Measurements from ENCODE around the gene MYO1D.
"Not testable (repeated sequence)": the region's sequence is repeated elsewhere in the genome, so short reads cannot be mapped to it uniquely, and the experiment has no call there.

MYO1D gene

DNA sequence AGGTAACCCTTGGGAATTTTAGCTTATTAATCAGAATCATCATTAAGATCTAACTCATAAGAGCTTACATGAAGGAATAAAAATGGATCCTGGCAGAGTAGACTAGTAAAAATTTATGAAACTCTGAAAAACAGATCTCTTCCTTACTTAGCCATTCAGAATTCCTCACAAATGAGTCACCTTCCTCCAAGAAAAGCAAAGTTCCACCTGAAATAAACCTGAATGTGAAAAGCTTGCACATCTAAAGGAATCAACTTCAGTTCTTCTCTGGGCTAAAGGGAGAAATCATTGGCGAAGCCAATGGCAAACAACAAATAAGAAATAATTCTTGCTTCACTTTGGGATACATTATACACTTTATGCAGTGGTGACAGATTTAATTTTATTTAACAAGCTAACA, 22.7 kb downstream of the MYO1D start:
- no peak for DNase-seq

DNA sequence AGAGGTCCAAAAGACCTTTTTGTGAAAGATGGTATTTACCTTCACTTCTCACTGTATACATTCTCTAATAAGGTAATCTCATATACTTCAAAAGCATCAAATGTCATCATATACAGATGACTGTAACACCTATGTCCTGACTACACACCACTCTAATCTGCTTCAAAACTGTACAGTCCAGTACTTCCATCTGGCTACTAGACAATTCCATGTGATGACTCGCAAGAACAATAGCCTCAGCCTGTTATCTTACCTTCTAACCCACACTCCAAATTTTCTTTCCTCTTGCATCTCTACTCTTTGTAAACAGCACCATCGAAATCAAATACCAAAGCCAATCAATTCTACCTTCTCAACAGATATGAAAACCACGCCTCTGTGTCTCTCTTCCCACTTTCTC, 24.1 kb downstream of the MYO1D start:
- DNase-seq: no peak

DNA sequence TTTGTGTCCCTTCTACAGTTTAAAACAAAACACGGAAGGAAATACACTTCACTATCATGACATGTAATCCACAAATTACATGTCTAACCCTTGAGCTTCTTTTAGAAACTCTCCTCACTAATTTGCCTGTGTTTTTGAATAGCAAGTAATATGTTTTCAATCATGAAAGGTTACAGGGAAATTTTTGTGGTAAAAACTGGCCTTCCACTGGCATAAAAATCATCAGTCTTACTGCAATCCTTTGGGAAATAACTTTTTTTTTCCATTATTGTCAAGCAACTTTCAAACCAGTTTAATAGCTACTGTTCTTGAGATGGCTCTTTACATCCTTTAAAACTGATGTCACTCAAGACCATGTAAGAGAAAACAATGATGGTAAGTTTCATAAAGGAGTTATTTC, 27.0 kb downstream of the MYO1D start:
- DNase-seq: no peak

DNA sequence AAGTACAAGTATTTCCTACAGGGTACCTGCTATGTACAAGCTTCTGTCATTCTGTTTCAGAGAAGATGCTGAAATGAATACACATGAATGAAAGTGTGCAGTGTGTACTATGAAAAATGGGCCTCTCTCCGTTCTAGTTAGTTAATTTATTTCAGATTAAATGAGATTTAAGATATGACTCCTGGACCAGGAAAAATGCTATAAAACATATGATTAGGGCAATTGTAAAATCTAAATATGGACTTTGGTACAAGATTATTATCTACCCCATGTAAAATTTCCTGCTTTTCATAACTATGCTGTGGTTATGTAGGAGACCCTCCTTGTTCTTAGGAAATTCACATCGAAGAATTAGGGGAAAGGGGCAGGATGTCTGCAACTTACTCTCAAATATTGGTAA, 28.9 kb downstream of the MYO1D start:
- DNase-seq: no peak

DNA sequence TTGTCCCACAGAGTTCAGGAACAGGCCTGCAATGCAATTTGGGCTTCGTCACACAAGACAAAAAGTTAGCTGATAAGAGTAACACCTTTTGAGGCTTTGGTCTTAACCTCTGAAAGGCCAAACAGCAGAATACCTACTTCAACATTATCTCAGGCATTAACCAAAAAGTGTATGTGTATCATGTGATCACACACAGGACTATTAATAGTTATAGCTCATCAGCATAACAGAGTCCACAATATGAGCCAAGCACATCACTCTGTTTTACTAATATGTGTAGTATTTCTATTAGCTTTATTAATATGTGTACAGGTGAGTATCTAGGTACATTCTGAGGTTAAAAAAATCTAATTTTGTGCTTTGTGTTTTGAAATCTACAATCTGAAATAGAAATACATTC, 30.8 kb downstream of the MYO1D start:
- no peak for DNase-seq

DNA sequence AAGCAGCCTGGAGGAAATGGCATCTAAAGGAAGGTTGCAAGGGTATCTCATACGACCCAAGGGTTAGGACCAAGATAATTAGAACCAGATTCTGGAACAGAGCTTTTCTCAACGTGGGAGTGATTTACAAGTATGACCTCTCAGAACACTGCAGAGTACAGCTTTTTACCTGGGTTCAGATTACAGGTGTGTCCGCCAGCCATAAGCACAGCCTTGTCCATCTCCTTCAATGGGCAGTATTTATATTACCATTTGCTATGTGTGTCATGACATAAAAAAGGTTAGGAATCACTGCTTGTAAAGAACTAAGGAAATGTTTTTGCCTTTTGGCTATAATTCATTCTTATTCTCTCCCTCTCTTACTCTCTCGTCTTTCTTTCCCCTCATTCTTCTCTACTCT, 36.7 kb downstream of the MYO1D start:
- no peak for DNase-seq

DNA sequence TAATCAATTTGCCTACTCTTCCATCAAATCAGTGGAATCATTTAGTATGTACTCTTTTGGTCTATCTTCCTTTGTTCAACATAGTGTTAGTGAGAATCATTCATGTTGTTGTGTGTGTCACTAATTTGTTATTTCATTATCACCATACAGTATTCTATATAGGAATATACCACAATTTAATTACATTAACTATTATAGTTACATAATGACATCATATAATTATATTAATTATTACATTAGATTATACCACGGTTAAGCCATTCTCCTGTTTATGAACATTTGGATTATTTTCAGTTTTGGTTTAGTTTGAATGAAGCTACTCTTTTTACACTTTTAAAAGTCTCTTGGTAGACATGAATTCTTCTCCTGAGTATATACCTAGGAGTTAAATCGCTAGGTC, 40.4 kb downstream of the MYO1D start:
- DNase-seq: no peak

DNA sequence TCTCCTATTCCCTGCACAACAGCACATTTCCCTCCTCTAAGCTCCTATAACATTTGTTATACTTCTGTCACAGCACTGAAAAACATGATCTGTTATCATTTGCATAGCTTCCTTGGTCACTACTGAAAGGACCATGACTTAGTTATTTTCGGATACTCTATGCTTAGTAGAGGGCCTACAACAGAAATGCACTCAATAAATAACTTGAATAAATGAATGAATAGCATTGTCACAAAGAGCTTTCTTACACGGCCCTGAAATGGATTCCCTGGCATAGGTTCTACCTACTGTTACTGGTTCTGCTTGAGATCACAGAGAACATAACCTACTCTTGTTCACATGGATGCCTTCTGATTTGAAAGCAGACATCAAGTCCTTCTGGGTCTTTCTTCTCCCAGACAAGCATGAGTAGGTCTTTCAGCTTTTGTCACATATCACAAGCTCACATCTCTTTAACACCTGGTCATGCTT, 41.6 kb downstream of the MYO1D start:
- DNase-seq: no peak

DNA sequence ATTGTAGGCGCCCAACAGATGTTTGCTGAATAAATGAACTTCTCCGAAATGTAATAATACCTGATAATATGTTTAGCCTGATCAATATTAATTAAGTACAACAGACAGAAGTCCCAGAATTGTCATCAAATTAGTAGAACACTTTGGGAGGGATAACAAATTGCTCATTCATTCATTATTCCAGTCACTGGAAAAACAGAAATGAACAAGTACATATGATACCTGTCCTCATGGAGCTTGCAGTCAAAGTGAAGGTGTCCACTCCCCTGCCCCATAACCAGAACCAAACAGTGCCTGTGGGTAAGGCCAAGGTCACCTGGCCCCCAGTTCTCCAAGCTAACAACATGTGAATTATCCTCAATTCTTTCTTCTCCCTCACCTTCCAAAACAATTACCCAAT, 42.8 kb downstream of the MYO1D start:
- DNase-seq: no peak

DNA sequence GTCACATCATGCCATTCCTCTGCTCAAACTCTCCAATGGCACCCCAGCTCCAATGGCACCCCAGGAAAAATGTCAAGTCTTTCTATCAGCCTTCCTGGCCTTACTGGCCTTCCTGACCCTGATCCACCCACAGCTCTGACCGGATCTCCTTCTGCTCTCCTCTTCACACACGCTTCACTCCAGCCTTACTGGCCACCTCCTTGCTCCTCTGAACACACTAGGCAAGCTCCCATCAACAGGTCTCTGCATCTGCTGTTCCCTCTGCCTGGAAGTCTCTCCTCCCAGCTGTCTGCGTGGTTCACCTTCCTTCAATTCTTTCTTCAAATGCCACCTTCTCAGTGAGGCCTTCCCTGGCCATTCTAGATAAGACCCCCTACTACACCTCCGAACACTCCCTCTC, 43.4 kb downstream of the MYO1D start:
- no peak for DNase-seq

DNA sequence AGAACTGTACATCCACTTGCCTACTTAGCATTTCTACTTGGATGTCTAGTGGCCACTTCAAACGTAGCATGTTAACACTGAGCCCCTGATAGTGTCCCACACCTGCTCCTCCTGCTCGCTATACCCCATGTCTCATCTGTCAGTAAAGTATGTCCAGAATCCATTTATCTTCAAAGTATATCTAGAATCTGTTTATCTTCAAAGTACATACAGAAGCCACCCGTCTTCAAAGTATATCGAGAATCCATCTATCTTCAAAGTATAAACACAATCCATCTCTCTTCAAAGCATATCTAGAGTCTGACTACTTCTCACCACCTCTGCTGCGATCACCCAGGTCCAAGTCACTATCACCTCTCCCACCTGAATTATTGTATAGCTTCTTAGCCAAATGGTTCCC, 43.8 kb downstream of the MYO1D start:
- no peak for DNase-seq

DNA sequence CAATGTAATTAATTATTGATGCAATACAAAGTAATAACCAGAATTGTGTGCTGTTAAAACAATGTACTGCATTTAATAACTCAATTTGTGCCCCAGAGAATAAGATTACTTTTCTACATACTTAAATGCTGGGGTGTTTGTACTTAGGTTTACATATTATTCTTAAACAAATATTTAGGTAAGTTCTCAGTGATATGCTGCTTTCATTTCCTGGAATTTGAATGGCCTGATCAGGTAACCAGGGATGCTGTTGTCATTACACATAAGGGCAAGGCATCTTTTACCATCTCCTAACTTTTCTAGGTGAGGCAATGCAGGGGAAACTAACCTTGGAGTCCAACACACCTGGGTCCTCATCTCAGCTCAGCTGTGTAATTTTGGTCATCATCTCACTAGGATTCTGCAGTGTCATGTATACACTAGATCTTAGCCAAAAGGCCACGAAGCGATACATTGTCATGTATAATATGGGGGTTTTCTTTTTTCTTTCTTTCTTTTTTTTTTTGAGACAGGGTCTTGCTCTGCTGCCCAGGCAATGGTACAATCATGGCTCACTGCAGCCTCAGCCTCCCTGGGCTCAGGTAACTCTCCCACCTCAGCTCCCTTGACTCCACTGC, 45.2 kb downstream of the MYO1D start:
- DNase-seq: no peak

DNA sequence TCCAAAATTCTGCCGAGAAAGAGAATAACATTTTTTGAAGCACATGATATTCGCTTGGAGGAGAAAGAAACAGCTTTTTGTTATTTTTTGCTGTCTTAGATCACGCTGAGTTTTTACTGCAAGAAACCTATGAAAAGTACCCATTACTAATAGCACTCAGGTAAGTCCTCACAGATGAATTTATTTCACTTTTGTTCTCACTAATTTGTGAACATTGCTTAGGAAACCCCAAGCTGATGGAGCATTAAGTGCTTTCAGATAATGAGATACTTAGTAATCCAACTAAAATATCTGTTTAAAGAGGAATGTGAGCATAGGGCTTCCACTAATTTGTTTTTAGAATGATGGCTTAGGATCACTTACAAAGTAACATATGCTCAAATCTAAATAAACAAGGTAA, 45.7 kb downstream of the MYO1D start:
- DNase-seq: no peak

DNA sequence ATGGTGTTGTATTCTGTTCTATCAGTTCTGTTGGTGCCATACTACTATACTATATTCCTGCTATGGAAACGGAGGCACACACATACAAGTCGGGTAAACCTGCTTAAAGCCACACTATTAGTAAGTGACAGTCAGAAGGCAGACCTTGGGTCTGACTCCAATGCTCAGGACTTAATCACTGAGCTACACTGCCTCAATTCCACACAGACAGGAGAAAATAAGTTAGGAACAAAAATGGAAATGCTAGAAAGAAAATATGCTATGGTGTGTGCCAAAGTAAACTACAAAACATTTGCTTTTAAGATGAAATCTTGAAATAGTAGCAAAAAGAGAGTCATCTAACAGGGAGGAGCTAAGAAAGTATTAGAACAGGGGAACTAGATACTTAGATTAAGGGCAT, 48.1 kb downstream of the MYO1D start:
- no peak for DNase-seq

DNA sequence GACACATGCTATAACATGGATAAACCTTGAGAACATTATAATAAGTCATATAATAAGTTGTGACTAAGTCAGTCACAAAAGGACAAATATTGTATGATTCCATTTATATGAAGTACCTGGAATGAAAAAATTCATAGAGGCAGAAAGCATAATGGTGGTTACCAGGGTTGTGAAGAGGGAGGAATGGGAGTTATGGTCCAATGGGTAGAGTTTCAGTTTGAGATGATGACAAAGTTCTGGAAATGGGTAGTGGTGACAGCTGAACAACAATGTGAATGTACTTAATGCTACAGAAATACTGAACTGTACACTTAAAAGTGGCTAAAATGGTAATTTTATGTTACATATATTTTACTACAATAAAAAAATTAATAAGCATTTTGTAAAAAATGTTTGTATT, 49.7 kb downstream of the MYO1D start:
- no peak for DNase-seq

DNA sequence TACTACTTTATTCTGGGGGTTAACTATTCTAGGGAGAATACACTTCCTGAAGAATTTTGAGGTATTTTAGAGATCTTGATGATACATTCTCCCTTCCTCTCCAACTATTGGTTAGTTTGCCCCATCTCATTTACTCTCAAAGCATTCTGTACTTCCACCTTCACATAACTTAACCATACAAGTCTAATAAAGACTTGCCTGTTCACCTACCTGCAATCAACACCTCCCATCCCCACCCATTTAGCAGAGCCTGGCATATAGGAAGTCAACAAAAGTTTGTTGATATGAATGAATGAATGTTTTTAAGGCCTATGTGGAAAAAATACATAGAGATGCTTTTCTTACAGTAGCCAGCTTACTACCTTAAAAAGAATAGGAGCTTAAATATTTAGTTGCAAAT, 50.8 kb downstream of the MYO1D start:
- no peak for DNase-seq

DNA sequence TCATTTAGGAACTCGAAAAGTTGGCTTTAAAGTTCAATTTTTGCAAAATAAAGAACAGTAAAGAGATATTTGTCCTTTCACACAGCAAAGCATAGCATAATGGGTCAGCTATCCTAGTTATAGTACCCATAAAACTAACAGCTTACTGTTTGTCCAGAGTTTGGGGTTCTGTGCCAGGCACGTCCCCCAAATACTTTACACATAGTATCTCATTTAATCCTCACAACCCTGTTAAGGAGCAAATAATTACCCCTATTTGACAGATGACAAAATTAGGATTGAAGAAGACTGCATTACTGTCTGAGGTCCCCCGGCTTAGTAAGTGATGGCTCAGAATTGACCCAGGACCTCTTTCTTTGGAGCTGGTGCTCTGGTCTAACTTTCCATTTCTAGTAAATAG, 52.6 kb downstream of the MYO1D start:
- no peak for DNase-seq

DNA sequence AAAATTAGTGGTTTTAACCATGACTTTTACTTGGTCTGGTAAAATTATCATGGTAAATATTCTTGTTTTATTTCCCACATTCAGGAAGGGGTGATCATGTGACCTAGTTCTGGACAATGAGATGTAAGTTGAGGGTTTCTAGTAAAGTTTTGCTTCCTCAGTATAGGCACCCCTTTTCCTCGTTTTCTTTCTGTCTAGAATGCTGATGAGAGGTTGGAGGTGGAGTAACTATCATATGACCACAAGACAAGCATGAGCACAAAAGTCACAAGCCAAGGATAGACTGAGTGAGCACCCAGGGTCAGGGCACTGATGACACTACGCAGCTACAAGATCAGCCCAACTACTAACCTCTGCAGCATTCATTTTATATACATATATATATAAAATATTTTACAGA, 53.9 kb downstream of the MYO1D start:
- DNase-seq: no peak

DNA sequence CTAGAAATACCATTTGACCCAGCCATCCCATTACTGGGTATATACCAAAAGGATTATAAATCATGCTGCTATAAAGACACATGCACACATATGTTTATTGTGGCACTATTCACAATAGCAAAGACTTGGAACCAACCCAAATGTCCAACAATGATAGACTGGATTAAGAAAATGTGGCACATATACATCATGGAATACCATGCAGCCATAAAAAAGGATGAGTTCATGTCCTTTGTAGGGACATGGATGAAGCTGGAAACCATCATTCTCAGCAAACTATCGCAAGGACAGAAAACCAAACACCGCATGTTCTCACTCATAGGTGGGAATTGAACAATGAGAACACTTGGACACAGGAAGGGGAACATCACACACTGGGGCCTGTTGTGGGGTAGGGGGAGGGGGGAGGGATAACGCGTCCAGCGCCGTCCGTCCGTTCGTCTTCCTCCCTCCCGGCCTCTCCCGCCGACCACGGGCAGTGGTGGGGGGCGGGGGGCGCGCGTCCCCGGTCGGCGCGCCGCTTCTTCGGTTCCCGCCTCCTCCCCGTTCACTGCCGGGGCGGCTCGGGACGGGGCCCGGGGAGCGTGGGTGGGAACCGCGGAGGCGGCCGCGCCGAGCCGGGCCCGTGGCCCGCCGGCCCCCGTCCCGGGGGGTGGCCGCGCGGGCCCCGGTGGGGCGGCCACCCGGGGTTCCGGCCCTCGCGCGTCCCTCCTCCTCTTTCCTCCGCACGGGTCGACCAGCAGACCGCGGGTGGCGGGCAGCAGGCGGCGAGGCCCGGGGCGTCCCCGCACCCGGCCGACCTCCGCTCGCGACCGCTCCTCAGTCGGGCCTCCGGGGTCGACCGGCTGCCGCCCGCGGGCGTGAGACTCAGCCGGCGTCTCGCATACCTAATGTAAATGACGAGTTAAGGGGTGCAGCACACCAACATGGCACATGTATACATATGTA, 54.7 kb downstream of the MYO1D start:
- DNase-seq: not testable (repeated sequence)

DNA sequence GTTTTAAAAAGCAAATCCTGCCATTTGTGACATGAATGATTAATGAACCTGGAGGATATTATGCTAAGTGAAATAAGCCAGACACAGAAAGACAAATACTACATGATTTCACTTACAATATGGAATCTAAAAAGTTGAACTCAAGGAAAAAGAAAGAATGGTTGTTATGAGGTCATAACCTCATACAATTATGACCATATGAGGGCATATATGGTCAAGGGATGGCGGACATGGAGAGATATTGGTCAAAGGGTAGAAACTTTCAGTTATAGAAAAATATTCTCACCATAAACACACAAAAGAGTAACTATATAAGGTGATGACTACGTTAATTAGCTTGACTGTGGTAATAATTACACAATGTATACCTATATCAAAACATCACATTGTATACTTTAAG, 56.5 kb downstream of the MYO1D start:
- DNase-seq: no peak

DNA sequence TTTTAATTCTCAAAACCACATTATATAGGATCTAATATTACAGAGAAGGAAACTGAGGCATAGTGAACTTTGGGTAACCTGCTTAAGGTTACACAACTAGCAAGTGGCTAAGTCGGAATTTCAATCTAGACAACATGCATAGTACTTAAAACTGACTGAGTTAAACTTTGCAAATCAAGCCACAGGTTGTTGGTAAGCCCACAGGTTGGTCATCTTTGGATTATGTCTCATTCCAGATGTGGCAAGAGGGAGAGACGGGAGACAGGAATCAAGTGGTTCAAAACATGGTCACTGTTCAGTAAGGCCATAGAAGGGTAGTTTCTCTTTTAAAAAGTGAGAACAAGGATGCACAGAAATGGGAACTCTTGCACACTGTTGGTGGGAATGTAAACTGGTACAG, 57.1 kb downstream of the MYO1D start:
- DNase-seq: no peak

DNA sequence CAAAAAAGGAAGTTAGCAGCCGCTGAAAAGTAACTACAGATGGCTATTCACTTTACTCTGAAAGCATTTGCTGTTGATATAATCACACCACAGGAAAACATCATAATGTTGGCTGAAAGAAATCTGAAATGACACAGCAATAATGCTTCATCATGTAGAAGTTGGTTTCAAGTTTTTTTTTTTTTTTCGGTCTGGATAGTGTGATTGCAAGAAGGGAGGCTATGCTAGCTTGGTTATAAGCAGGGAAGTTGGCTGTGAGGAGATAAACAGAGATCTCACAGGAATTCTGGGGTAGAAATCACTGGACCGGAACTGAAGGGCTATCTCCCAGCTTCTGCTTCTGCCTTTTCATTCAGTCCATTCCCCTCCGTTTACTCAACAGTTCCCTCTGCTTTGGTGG, 57.9 kb downstream of the MYO1D start:
- no peak for DNase-seq

DNA sequence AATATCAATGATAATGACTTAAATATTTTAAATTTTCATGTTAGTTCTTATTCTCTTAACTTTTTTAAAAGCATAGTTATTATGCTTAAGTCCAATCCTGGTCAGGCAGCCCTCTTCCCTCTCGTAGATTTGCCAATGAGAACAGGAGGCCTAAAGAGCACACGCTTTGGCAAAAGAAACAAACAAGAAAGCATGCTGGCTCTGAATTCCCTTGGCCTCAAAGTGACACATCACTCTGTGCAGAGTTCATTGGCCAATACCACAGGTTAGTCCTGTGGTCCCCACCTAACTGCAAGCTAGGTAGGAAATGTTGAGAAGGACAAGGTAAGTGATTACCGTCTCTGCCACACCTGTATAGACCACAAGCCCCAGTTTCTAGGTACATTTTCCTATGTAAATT, 61.5 kb downstream of the MYO1D start:
- no peak for DNase-seq

DNA sequence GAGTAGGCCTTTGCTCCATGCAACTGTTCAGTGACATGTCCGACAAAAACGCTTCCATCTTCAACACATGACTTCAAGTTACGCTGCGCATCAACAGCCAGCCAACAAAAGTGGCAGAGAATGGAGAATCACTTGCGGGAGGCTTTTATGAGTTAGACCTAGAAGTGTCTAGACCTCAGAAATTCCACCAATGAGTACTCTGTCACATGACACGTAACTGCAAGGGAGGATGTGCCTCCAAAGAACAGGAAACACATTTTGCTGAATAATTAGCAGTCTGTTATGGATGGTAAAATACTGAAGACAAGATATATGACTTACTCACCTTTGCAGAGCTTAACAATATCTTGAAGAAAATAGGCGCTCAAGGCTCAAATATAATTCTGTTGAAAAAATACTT, 62.1 kb downstream of the MYO1D start:
- no peak for DNase-seq

DNA sequence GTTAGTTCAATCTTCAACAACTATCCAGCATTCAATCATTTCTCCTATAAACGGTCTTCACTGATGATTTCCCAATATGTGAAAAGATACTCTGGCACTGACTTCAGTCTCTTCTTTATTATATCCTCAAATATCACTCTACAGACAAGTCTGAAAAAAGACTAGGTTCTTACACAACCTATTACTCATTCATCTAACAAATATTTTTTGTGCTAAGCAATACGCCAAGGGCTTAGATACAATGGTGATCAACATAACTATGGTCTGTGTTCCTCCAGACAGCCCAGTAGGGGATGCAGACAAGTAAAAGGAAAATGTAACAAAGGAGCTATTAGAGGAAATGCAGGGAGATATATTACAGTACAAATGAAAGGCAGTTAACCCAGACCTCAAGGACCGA, 63.9 kb downstream of the MYO1D start:
- DNase-seq: no peak

Measured in femur (tissue), 1 donor.